ENCODE measurements around the gene ENPP6.
"Not testable (repeated sequence)": the region's sequence is repeated elsewhere in the genome, so short reads cannot be mapped to it uniquely, and the experiment has no call there.

Gene ENPP6

DNA sequence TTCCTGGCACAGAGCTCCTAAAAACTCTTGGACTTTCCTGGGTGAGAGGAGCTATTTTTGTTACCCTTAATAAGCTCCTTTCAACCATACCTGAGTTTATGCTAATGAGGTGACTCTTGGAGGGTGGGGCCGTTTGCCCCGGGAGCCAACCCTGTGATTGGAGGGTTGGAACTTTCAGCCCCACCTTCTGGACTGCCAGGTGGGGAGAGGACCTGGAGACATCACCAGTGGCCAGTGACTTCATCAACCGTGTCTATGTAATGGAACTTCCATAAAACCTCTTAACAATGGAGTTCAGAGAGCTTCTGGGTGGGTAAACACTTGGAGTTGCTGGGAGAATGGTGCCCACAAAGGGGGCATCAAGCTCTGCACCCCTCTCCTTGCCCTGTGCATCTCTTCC, 17.9 kb upstream of the ENPP6 start:
- DNase-seq (ENCODE audit: low read depth in 3 of 3): no peak

GRCh38 chr4:184234155-184234554, 16.5 kb upstream of the ENPP6 start:
- no peak for DNase-seq (ENCODE audit: low read depth in 3 of 3)

- DNase-seq (ENCODE audit: low read depth in 3 of 3): no peak
Measured at GRCh38 chr4:184232975-184233374, 15.3 kb upstream of the ENPP6 start.

GRCh38 chr4:184232202-184232601, 14.5 kb upstream of the ENPP6 start:
- no peak for DNase-seq (ENCODE audit: low read depth in 3 of 3)

- DNase-seq (ENCODE audit: low read depth in 3 of 3): no peak
Measured at GRCh38 chr4:184231573-184231972, 13.9 kb upstream of the ENPP6 start.

GRCh38 chr4:184228056-184228705, 10.5 kb upstream of the ENPP6 start:
- no peak for DNase-seq (ENCODE audit: low read depth in 3 of 3)

DNA sequence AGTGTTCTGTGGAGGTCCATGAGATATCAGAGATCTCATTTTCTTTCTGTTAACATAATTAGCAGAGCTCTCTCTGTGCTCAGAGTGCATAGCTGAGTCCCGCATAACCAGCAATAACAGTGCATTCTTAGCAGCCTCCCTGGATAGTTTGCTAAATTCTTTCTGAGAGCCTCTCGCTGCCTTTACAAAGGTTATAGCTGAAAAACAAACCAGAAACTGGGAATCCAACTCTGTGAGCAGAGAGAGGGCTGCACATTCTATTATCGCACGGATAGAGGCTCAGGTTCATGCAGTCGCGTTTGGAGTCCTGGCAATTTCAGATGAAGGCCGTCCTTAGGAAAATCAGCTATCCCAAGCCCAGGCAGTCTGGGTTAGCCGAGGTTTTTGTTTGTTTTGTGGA, 1.2 kb downstream of the ENPP6 start:
- DNase-seq (ENCODE audit: low read depth in 3 of 3): no peak

GRCh38 chr4:184215709-184216328, 1.9 kb downstream of the ENPP6 start:
- DNase-seq (ENCODE audit: low read depth in 3 of 3): no peak

DNA sequence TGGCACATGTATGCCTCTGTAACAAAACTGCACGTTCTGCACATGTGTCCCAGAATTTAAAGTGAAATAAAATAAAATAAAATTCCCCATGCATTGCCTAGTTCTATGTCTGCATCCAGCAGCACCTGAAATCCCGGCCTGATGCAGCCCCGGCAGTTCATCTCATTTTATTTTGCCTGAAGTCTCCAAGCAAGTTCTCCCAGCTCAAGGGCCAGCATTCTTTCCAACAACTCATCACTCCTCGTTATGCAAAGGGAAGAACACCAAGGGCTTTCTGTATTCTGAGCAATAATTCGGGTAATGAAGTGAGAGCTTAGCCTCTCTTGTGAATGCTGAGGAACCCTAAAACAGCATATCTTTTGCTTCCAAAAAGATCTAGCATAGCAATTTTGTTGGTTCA, 2.7 kb downstream of the ENPP6 start:
- DNase-seq (ENCODE audit: low read depth in 3 of 3): no peak

GRCh38 chr4:184207734-184208607, 9.7 kb downstream of the ENPP6 start:
- not testable (repeated sequence) for DNase-seq (ENCODE audit: low read depth in 3 of 3)

DNA sequence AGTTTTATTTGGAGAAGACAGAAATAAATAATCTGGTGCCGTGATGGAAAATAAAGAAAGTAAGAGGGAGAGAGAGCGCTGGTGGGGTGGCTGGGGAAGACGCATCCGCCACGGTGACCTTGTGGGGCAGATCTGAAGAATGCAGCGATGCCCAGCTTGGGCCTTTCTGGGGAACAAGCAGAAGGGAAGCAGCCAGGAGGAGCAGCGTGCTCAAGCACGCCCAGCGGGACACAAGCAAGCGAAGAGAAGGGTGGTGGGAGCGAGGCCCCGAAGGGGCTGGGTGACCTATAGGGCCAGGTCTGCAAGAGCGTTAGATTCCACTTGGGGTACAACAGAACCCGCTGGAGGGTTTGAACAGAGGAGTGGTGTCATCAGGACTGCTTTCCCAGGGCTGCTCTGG, 12.4 kb downstream of the ENPP6 start:
- no peak for DNase-seq (ENCODE audit: low read depth in 3 of 3)

DNA sequence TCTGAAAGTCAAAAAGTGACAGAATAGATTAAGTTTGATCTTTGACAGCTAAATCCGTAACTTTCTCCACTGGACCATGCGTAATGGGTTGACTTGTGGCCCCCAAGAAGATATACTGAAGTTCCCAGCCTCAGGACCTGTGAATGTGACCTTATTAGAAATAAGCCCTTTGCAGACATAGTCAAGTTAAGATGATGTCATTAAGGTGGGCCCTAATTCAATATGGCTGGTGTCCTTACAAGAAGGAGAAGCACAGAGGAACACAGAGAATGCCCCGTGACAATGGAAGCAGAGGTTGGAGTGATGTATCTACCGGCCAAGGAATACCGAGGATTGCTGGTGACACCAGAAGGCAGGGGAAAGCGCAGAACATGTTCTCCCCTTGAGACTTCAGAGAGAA, 14.4 kb downstream of the ENPP6 start:
- DNase-seq (ENCODE audit: low read depth in 3 of 3): no peak

DNA sequence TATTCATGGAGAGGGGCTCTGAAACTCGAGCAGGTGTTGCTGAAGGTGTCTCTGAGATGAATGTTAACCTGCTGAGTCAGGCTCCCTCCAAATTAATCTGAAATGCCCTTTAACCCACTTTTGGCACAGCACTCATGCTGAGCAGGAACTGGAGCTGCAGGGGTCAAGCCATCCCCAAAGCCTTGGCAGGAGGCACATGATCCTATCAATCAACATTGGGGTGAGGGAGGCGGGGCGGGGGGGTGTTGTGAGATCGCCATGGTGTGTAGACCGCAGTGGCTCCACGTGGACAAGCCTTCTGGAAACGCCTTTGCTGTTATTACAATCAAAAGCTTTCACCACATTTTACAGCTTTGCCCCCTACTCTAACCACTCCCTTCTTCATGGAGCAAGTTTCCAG, 16.5 kb downstream of the ENPP6 start:
- DNase-seq (ENCODE audit: low read depth in 3 of 3): no peak

- no peak for DNase-seq (ENCODE audit: low read depth in 3 of 3)
Measured at GRCh38 chr4:184200296-184200695, 17.4 kb downstream of the ENPP6 start.

DNA sequence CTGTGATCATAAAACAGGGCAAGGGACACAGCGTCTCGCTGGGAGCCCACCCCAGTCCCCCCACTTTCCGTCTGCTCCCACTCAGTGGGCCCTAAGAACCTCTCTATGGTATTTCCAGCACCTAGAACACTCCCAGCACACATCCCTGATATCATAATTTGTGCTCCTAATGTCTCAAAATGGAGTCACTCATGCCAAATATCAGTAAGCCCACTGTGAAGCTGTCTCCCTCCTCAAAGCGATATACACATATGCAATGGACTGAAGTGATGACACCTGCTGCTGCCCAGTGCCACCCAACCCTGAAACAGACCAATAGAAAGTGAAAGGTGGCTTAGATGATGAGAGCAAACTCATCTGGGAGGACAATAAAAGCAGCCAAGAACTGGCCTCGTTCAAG, 17.9 kb downstream of the ENPP6 start:
- DNase-seq (ENCODE audit: low read depth in 3 of 3): no peak

DNA sequence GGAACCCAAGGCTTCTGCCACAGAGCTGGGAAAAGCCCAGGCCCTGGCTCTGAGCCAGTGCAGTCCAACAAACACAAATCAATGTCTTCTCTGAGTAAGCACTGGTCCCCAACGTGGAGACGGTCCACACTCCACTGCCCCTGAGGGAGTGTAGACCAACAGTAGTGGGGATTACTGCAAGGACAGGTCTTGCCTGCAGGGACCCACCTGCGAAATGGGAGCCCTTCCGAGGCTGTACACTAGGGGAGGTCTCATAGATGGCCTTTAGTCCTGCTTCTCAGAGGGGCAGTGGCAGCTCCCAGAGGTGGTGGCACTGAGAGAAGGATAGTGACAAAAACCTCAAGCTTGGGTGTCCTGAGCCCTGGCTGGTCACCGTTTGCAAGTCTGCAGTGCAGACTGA, 19.5 kb downstream of the ENPP6 start:
- DNase-seq (ENCODE audit: low read depth in 3 of 3): no peak

DNA sequence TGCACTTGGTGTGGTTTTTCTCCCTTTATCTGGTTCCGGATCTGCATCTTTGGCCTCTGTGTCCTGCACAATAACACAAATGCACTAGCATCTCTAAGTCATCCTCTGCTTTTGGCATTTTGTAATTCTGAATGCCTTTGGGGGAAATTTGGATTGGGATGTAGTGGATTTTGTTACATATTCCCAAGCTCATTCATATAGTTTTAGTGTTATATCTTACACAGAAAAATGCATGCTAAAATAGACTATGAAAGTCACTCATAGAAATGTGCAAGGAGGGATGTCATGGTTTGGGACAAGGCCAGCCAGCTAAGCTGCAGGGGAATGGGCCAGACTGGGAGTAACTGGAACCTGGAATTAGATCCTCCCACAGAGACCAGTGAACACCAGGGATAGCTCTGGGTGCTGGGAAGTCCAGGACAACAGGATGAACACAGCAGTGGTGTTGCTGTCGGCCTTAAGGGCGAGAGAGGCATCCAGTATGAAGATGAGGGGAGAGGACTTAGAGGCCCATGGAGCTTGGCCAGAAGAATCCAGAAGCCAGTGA, 20.1 kb downstream of the ENPP6 start:
- DNase-seq (ENCODE audit: low read depth in 3 of 3): no peak

- DNase-seq (ENCODE audit: low read depth in 3 of 3): no peak
Measured at GRCh38 chr4:184196730-184197385, 20.8 kb downstream of the ENPP6 start.

DNA sequence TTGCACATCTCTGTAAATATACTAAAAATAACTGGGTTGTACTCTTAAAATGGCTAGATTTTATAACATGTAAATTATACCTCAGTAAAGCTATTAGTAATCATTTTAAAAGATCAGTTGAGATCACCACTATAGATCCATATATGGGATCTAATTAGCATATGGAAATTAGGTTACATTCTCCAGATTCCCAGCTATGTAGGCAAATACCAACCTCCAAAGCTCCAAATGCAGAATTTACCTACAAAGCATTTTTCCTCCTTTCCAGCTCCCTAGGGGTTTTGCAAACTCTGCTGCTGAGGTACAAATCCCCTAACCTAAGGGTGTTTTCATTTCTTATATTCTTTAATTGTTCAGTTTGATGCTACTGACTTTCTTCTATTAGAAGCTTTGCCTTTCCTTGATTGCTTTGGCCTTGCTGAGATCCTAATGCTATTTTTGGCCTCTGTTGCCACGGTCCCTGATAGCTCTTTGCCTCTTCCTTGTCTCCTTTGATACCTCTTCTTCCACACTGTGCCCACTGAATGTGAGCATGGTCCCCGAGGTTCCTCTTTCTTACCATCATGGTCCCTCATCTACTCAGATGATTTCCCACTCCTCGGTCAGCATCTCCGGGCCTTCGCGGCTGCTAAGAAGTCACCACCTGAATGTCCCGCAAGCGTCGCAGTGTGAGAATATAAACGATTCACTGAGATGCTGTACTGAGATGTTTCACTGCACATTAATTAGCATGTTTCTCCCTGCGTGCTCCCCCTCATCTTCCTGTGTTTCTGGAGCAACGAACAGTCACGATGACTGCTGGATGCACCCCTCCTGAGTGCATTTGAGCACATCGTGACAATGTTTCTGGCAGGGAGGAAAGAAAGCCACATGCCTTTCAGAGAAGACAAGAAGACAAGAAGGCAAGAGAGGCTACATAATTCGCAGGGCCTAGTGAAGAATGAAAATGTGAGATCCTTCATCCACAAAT, 23.8 kb downstream of the ENPP6 start:
- DNase-seq (ENCODE audit: low read depth in 3 of 3): no peak

DNA sequence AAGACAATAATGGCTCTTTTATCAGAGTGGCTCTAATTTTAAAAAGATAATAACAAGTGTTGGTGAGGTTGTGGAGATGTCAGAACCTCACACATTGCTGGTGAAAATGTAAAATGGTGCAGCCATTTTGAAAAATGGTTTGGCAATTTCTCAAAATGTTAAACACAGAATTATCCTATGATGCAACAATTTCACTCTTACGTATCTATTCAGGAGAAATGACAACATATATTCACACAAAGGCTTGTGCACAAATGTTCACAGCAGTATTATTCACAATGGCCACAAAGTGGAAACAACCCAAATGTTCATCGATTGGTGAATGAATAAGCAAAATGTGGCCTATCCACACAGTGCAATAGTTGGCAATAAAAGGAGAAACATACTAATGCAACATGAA, 24.7 kb downstream of the ENPP6 start:
- DNase-seq (ENCODE audit: low read depth in 3 of 3): no peak

DNA sequence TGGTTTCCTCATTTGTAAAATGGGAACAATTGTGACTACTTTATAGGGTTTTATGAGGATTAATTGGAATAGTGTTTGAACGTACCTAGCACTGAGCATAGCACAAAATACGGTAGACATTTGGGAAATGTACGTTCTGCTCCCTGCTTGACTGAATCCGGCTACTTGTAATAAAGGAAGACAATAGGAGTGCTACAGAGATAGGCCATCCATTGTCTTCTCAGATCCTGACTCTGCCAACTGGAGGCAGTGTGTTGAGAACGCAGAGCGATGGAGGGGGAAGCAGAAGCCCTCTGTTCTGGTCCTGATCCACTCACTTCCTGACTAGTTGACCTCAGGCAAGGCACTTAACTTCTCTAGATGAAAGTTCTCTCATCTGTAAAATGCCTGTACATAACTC, 26.4 kb downstream of the ENPP6 start:
- DNase-seq (ENCODE audit: low read depth in 3 of 3): no peak

Data from stimulated activated CD4-positive, alpha-beta T cell treated with anti-CD3 and anti-CD28 coated beads, TNF-alpha, amount 100 ng/mL, for 4 hours (primary cell).